OCI-LY1 (cell line): ENCODE data around the gene KIRREL3.

ENCODE experiments used
- CTCF ChIP-seq: fragments of 200-600 bp; sonication (generic), shearing (Covaris generic); IDR thresholded peaks from 2 replicates; pipeline ENCODE4 v1.5.1; 2017; ENCODE audit warnings: mild to moderate bottlenecking, antibody characterized with exemption, low read length, moderate library complexity, mixed read lengths
- EZH2 ChIP-seq: fragments of 200-600 bp; sonication (generic), shearing (Covaris generic); IDR thresholded peaks from 2 replicates; pipeline ENCODE4 v1.8.0; 2017; ENCODE audit warnings: borderline replicate concordance, mixed run types, mild to moderate bottlenecking, antibody characterized with exemption, low read length, moderate library complexity, mixed read lengths

- TF ChIP-seq CTCF (no peak), EZH2 (no peak)
These were observed 596.9 kb downstream of the KIRREL3 start for GRCh38 chr11:126403658-126404057.
